OCI-LY1 (cell line): Measurements from ENCODE around the gene SHROOM2.

ENCODE experiments used
- H2AFZ ChIP-seq: fragments of 200-600 bp; sonication (generic), shearing (Covaris generic); 2 replicates; pipeline ENCODE4 v1.6.0; 2014; ENCODE audit warnings: antibody characterized with exemption, mild to moderate bottlenecking, low read length
- H3F3A ChIP-seq: fragments of 200-600 bp; sonication (generic), shearing (Covaris generic); 2 replicates; pipeline ENCODE4 v1.6.0; 2014; ENCODE audit warnings: mild to moderate bottlenecking, antibody characterized with exemption, low read length, moderate library complexity; ENCODE audit not compliant: insufficient read depth
- H3K27ac ChIP-seq: fragments of 200-600 bp; sonication (generic); 2 replicates; pipeline ENCODE4 v1.5.1; 2014; ENCODE audit warnings: low read length, mixed run types, mild to moderate bottlenecking, low read depth; ENCODE audit not compliant: poor library complexity, severe bottlenecking
- H3K27me3 ChIP-seq: fragments of 200-600 bp; sonication (generic); 2 replicates; pipeline ENCODE4 v1.6.0; 2014; ENCODE audit warnings: antibody characterized with exemption, mild to moderate bottlenecking, low read length, moderate library complexity; ENCODE audit not compliant: insufficient read depth
- H3K36me3 ChIP-seq: fragments of 200-600 bp; sonication (generic); 2 replicates; pipeline ENCODE4 v1.6.1; 2014; ENCODE audit warnings: mild to moderate bottlenecking, antibody characterized with exemption, low read length, moderate library complexity, mixed read lengths; ENCODE audit not compliant: insufficient read depth
- H3K4me1 ChIP-seq: fragments of 200-600 bp; sonication (generic); 2 replicates; pipeline ENCODE4 v1.5.1; 2014; ENCODE audit warnings: mild to moderate bottlenecking, low read length, moderate library complexity; ENCODE audit not compliant: insufficient read depth, severe bottlenecking
- H3K4me2 ChIP-seq: fragments of 200-600 bp; sonication (generic), shearing (Covaris generic); 2 replicates; pipeline ENCODE4 v1.6.1; 2014; ENCODE audit warnings: low read length
- H3K4me3 ChIP-seq: fragments of 200-600 bp; sonication (generic); 2 replicates; pipeline ENCODE4 v1.5.1; 2014; ENCODE audit warnings: low read length, low read depth, mild to moderate bottlenecking, mixed read lengths; ENCODE audit not compliant: poor library complexity, severe bottlenecking
- H3K79me2 ChIP-seq: fragments of 200-600 bp; shearing (Covaris generic); 2 replicates; pipeline ENCODE4 v1.6.1; 2016; ENCODE audit warnings: mixed run types, low read length, mixed read lengths; ENCODE audit not compliant: insufficient read depth
- H3K9ac ChIP-seq: fragments of 200-600 bp; sonication (generic), shearing (Covaris generic); 2 replicates; pipeline ENCODE4 v1.6.1; 2014; ENCODE audit warnings: mild to moderate bottlenecking, low read length, mixed read lengths
- H3K9me2 ChIP-seq: fragments of 200-600 bp; sonication (generic), shearing (Covaris generic); 2 replicates; pipeline ENCODE4 v1.6.1; 2014; ENCODE audit warnings: low read depth, mild to moderate bottlenecking, low read length, mixed read lengths
- H3K9me3 ChIP-seq: fragments of 200-600 bp; shearing (Covaris generic); 2 replicates; pipeline ENCODE4 v1.6.1; 2014; ENCODE audit warnings: low read length, mixed read lengths
- H4K20me1 ChIP-seq: fragments of 200-600 bp; sonication (generic), shearing (Covaris generic); 2 replicates; pipeline ENCODE4 v1.6.0; 2016; ENCODE audit warnings: mild to moderate bottlenecking, low read length; ENCODE audit not compliant: insufficient read depth
- CTCF ChIP-seq: fragments of 200-600 bp; sonication (generic), shearing (Covaris generic); IDR thresholded peaks from 2 replicates; pipeline ENCODE4 v1.5.1; 2017; ENCODE audit warnings: mild to moderate bottlenecking, antibody characterized with exemption, low read length, moderate library complexity, mixed read lengths
- EZH2 ChIP-seq: fragments of 200-600 bp; sonication (generic), shearing (Covaris generic); IDR thresholded peaks from 2 replicates; pipeline ENCODE4 v1.8.0; 2017; ENCODE audit warnings: borderline replicate concordance, mixed run types, mild to moderate bottlenecking, antibody characterized with exemption, low read length, moderate library complexity, mixed read lengths

Gene SHROOM2

GRCh38 chrX:9980401-9980800, 194.2 kb downstream of the SHROOM2 start:
- H3K4me2 ChIP-seq = no peak overlapping the region
- H3F3A ChIP-seq = no peaks in the 10 kb centered on the region
- H3K79me2 ChIP-seq = no peaks in the 10 kb centered on the region
- H3K36me3 ChIP-seq = no peaks in the 10 kb centered on the region
- no peaks in the 10 kb centered on the region for H3K9me3 ChIP-seq
- H2AFZ ChIP-seq = no peak overlapping the region
- no peaks in the 10 kb centered on the region for H3K9me2 ChIP-seq
- H3K9ac ChIP-seq = no peak overlapping the region
- no peak overlapping the region for H3K4me3 ChIP-seq
- H3K27me3 ChIP-seq = no peaks in the 10 kb centered on the region
- no peaks in the 10 kb centered on the region for H4K20me1 ChIP-seq
- H3K27ac ChIP-seq = no peak overlapping the region
- TF ChIP-seq CTCF (no peak), EZH2 (no peak)
- no peaks in the 10 kb centered on the region for H3K4me1 ChIP-seq

DNA sequence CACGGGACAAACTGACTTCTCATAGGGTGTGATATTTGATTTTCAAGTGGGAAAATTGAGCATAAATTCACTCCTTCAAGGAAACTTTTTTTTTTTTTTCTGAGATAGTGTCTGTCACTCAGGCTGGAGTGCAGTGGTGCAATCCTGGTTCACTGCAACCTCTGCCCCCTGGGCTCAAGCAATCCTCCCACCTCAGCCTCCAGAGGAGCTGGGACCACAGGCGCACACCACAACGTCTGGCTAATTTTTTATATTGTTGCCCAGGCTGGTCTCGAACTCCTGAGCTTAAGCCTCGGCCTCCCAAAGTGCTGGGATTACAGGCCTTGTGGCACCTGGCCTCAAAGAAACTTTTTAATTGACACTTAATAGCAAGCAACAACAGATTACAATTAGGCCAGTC, 194.7 kb downstream of the SHROOM2 start:
- H3K27me3 ChIP-seq = no peaks in the 10 kb centered on the region
- no peak overlapping the region for H3K27ac ChIP-seq
- TF ChIP-seq EZH2 = no peak
- TF ChIP-seq CTCF = no peak
- no peaks in the 10 kb centered on the region for H3K9me3 ChIP-seq
- no peaks in the 10 kb centered on the region for H3F3A ChIP-seq
- no peak overlapping the region for H3K4me2 ChIP-seq
- no peaks in the 10 kb centered on the region for H3K4me1 ChIP-seq
- no peaks in the 10 kb centered on the region for H3K79me2 ChIP-seq
- H3K36me3 ChIP-seq = no peaks in the 10 kb centered on the region
- H3K9ac ChIP-seq = no peak overlapping the region
- no peak overlapping the region for H3K4me3 ChIP-seq
- H4K20me1 ChIP-seq = no peaks in the 10 kb centered on the region
- no peaks in the 10 kb centered on the region for H3K9me2 ChIP-seq
- no peak overlapping the region for H2AFZ ChIP-seq

GRCh38 chrX:9983441-9983840, 197.2 kb downstream of the SHROOM2 start:
- no peaks in the 10 kb centered on the region for H3K9me3 ChIP-seq
- H3K79me2 ChIP-seq = no peaks in the 10 kb centered on the region
- no peaks in the 10 kb centered on the region for H3F3A ChIP-seq
- no peaks in the 10 kb centered on the region for H4K20me1 ChIP-seq
- H3K9me2 ChIP-seq = no peaks in the 10 kb centered on the region
- no peaks in the 10 kb centered on the region for H3K27me3 ChIP-seq
- H3K9ac ChIP-seq = no peak overlapping the region
- no peak overlapping the region for H3K4me2 ChIP-seq
- TF ChIP-seq CTCF = no peak
- TF ChIP-seq EZH2 = no peak
- no peaks in the 10 kb centered on the region for H3K36me3 ChIP-seq
- no peak overlapping the region for H3K4me3 ChIP-seq
- H3K27ac ChIP-seq = no peak overlapping the region
- no peaks in the 10 kb centered on the region for H3K4me1 ChIP-seq
- no peak overlapping the region for H2AFZ ChIP-seq
